NCI-H345 (cell line): ENCODE results near the gene LDLRAD4.

ENCODE experiments used
- DNase-seq: peaks from one replicate; lab custom pipeline; 2025; lab: John Stamatoyannopoulos, UW

Gene LDLRAD4

GRCh38 chr18:13572721-13573120 lies 354.2 kb downstream of the LDLRAD4 start:
- DNase-seq: no peak

GRCh38 chr18:13573750-13574149 lies 355.2 kb downstream of the LDLRAD4 start:
- DNase-seq: no peak

GRCh38 chr18:13574355-13574754 lies 355.8 kb downstream of the LDLRAD4 start:
- no peak for DNase-seq

GRCh38 chr18:13574761-13575160 lies 356.2 kb downstream of the LDLRAD4 start:
- no peak for DNase-seq

GRCh38 chr18:13576598-13576997 lies 358.0 kb downstream of the LDLRAD4 start:
- no peak for DNase-seq

- DNase-seq: no peak
Observed at GRCh38 chr18:13577091-13577697, 358.6 kb downstream of the LDLRAD4 start.

GRCh38 chr18:13577781-13578180 lies 359.2 kb downstream of the LDLRAD4 start:
- DNase-seq: no peak

GRCh38 chr18:13578400-13578799 lies 359.8 kb downstream of the LDLRAD4 start:
- DNase-seq: no peak

GRCh38 chr18:13579874-13580273 lies 361.3 kb downstream of the LDLRAD4 start:
- no peak for DNase-seq

GRCh38 chr18:13580351-13580750 lies 361.8 kb downstream of the LDLRAD4 start:
- DNase-seq: no peak

GRCh38 chr18:13580991-13581390 lies 362.4 kb downstream of the LDLRAD4 start:
- DNase-seq: no peak

- no peak for DNase-seq
Observed at GRCh38 chr18:13581496-13582177, 363.1 kb downstream of the LDLRAD4 start.

GRCh38 chr18:13582178-13582670 lies 363.7 kb downstream of the LDLRAD4 start:
- no peak for DNase-seq

GRCh38 chr18:13583576-13584550 lies 365.3 kb downstream of the LDLRAD4 start:
- DNase-seq: no peak

GRCh38 chr18:13584825-13585224 lies 366.3 kb downstream of the LDLRAD4 start:
- DNase-seq: no peak

- DNase-seq: no peak
Observed at GRCh38 chr18:13585379-13586153, 367.0 kb downstream of the LDLRAD4 start.

GRCh38 chr18:13587001-13587400 lies 368.4 kb downstream of the LDLRAD4 start:
- no peak for DNase-seq

GRCh38 chr18:13587477-13587876 lies 368.9 kb downstream of the LDLRAD4 start:
- DNase-seq: no peak

- no peak for DNase-seq
Observed at GRCh38 chr18:13587937-13588336, 369.4 kb downstream of the LDLRAD4 start.

GRCh38 chr18:13589316-13589715 lies 370.8 kb downstream of the LDLRAD4 start:
- no peak for DNase-seq

GRCh38 chr18:13589943-13590342 lies 371.4 kb downstream of the LDLRAD4 start:
- no peak for DNase-seq

GRCh38 chr18:13592246-13592645 lies 373.7 kb downstream of the LDLRAD4 start:
- DNase-seq: no peak
